GM19351 (cell line): ENCODE data around the gene KIF26B.

Experiments used
- ATAC-seq: cut with Tn5 transposase; IDR thresholded peaks from one replicate; pipeline ENCODE4 v1.9.1; 2021; ENCODE audit warnings: mild to moderate bottlenecking, moderate library complexity; ENCODE audit not compliant: unreplicated experiment

The KIF26B gene

DNA sequence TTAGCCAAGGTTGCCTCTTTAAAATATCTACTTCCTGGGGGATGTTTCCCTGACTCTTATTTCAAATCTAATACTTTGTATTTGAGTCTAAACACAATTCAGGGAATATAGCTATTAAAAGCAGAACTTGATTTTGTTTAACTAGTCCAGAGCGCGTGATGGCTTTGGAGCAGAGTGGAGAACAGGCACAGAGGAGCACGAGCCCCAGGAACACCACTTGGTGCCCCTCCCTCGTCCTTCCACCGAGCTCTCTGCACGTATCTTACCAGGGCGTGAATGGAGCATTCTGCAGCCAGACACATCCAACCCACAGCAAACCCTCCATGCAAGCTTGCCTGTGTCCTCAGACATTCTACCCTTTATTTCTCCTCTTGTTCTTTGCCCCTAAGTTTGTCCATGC, 14.1 kb downstream of the KIF26B start:
- no peak for ATAC-seq

DNA sequence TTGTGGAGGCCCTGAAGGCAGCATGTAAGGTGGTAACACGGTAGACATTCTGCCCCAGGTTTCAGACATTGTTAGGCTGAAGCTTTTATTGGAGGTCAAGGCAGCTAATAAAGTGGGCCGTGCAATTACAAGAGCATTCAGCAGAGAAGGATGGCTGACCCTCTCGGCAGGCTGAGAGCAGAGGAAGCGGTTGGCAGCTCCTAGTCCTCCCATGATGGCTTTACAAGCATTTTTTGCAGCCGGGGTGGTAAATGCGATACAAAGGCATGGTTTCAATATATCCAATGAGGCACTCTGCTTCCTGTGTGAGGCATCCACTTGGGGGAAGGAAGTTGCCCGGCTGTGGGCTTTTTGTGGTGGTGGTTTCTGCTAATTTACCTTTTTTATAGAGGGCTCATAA, 14.6 kb downstream of the KIF26B start:
- ATAC-seq: no peak

DNA sequence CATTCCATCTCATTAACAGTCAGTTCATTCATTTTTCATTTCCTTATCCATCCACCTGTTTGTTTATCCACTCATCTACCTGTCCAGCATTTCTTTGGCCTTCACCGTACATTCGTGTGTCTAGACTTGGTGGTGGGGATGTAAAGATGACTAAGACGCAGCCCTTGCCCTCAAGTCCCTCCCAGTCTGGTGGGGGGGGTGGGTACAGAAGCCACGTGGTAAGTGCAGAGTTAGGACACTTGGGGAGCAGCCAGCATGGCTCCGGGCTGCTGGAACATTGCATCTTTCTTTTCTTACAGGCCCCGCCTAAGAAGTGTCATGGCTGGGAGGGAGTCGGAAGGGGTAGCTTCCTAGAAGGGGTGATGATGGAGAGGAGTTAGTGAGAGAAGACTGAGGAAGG, 17.2 kb downstream of the KIF26B start:
- ATAC-seq: no peak

DNA sequence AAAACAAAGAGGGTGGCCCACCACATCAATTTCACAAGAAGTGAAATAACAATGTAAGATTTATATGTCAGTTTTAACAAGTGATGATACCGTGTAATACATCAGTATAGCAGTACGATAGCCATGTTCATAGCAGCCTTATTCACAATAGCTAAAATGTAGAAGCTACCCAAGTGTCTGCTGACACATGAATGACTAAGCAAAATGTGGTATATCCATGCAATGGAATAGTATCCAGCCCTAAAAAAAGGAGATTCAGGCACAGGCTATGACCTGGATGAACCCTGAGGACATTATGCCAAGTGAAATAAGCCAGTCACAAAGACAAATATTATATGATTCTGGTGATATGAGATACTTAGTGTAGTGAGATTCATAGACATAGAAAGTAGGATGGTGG, 18.0 kb downstream of the KIF26B start:
- no peak for ATAC-seq

DNA sequence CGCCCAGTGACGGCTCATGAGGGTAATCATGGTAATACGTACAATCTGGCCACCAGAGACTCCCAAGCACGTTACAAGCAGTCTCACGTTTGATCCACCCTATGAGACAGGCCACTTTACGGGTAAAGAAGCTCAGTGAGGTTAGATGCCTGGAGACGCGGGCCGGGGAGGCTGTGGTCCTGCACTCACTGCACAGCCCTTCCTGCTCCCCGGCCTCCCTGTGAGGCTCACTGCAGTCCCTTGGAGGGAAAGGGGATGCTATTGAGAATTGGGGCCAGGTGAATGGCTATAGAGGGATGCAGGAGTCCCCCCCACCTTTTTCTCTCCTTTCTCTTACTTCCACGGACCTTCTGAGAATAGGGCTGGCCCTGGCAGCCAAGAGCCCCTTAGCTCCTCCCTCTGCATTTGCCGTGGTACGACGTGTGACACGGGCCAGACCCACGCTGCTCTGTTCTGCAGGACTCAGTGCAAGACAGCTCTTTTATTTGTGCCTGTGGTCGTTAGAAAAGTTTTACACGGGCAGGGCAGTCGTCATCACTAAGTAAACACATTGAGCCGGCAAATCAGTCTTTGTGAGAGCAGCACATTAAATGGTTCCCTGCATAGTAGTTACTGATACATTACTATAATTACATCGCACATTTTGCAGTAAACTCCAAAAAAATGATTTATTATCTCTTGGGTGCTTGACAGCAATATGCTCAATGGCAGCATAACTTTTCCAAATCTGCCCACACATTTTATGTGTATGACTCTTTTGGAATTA, 18.8 kb downstream of the KIF26B start:
- ATAC-seq: no peak

DNA sequence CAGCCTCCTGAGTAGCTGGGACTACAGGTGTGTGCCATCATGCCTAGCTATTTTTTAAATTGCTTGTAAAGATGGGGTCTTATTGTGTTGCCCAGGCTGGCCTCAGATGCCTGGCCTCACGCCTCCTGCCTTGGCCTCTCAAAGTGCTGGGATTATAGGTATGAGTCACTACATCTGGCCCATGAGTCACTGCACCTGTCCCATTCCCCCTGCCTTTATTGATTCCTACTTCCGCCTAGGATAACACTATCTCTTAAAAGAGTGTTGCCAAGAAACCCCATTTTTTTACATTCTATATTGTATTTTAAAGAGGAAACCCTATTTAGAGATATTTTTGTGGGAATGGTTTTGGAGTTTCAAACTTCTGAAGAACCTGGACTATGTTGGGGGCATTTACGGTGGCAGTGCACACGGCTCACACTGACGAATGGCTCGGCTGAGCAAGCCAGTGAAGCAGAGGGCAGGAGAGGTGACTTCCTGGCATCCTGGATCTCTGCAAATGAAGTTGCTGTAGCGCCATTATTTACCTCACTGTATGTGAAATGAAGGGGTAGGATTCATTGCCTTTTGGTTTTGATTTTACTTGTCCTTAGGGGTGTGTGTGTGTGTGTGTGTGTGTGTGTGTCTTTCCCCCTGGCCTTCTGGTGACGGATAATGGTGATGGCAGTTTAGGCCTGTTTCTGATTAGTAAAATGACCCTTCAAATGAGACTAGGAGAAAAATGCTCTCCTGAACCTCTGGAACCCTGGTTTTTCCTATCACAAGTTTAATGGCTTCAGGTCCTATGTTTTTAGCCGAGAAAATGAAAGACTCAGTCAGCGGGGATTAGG, 22.5 kb downstream of the KIF26B start:
- no peak for ATAC-seq

DNA sequence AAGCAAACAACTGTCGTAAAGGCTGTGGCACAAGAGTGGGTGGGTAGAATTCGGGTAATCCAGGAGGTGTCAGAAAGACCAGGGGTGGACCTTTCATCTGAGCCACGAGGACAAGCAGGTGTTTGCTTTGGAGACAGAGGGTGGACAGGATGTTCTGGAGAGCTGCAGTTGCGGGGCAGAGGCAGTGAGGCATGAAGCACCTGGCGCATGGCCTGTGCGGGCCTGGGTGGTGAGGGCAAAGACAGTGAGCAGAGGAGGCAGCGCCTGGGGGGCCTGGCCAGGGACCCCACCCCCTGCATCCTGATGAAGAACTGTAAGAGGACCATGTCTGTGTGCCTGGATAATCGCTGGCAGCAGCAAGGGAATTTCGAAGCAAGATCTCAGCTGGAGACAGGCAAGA, 24.9 kb downstream of the KIF26B start:
- ATAC-seq: no peak

DNA sequence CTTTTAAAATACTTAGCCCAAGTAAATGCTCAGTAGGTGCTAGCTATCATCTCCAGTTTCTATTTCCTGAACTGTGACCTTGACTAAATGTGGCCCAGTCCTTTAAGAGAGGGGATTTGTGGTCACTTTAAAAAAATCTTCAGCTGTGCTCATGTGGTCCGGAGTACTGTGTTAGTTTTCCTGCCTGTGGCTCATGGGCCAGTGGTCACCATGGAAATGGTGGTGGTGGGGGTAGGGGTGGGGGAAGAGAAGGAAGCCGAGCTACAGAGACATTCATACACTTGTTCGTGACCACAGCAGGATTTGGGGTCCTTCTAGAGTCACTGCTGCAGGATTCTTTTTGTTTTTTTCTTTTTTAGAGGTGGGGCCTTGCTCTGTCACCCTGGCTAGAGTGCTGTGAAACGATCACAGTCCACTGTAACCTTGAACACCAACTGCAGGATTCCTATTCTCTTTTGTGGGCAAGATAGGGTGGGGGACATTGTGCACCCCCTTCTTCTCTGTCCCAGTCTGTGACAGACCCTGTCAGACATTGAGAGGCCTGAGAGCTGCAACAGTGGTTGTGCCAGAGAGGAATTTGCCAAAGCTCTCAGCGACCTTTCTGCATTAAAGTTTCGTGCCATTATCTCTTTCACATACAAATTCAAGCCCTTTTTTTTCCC, 25.8 kb downstream of the KIF26B start:
- no peak for ATAC-seq

DNA sequence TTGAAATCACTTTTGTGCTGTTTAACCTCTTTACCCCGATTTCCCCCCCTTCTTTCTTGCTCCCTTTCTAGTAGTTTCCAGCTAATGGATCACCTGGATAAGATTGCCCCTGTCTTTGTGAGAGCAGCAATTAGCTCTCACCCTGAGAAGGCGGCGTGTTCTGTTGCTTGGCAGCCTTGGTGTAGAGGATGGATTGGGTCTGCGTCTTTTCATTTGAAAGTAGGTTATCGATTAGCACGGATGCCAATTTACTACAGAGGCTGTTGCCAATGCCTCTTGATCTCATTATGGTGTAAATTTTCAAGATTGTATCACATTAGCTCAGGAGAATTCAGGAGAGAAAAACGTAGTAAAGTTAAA, 26.4 kb downstream of the KIF26B start:
- ATAC-seq: no peak

DNA sequence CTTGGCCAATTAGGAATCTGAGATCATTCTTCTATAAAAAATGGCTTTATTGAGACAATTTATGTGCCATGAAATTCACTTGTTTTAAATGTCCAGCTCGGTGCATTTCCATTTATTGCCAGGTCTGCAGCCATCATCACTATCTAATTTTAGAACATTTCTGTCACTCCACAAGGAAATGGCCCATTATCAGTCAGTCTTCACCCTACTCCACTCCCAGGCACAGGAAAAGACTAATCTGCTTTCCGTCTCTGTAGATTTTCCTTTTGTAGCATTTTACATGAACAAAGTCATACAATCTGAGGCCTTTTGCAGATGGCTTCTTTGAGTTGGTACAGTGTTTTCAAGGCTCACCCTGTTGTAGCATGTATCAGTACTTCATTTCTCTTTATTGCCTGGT, 27.2 kb downstream of the KIF26B start:
- no peak for ATAC-seq

DNA sequence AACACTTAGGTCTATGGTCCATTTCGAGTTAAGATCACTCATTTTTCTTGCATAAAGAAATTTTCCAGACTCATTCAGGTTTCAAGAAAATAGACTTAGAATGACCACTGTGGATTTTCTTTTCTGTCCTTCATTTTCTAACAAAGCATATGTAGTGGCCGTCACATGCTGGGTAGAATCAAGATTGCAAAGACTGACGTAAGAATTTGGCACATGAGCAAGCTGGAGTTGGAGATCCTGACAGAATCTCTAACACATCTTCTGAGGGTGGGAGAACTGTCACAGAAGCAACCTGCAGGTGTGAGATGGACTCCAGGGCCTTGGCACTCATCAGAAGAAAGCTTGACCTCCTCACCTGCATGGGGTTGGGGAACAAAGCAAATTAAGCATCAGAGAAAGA, 28.6 kb downstream of the KIF26B start:
- no peak for ATAC-seq

DNA sequence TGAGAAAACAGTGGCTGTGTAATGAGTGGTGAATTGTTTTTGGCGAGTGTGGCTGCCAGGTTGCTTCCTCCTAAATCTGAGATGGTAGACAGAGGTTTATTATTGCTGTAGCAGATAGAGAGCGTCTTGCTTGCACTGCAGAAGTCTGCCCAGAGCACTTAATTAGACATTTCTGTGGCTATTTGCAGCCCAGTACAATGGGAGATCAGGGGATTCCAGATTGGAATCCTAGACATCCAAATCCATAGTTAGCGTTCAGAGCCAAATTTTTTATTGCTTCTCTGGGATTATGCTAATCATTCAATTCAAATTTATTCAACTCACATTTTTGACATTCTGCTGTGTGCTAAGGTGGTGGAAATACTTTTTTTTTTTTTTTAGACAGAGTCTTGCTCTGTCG, 30.0 kb downstream of the KIF26B start:
- ATAC-seq: no peak

DNA sequence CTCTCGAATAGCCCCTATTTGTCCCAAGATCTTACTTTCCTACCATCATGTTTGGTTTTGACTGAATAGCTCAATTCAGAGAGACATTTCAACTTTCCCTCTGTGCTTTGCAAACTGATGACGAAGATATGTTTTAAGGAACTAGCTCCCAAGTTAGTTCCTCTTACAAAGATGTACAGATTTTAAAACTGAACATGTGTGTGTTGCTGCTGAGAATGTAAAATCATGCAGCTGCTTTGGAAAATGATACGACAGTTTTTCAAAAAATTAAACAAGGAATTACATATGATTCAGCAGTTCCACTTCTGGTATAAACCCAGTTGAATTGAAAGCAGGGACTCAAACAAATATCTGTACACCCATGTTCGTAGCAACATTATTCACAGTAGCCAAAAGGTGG, 33.6 kb downstream of the KIF26B start:
- ATAC-seq: no peak

DNA sequence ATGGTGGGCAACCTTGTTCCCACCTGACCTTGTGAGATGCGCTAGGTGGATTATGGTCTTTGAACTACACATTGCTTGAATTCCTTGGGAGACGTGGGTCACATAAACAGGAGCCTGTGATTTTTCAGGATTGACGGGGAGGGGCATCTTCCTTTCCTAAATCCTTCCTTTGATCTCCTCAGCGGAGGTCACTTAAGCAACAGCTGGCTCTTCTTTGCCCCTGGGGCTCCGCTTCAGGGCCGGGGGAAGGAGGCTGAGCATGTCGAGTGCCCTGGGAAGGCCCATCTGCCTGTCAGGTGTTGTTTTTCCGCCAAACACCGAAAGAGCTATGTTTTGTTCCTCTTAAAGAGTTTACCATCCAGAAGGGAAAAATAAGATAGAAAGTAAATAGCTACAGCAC, 40.6 kb downstream of the KIF26B start:
- no peak for ATAC-seq

DNA sequence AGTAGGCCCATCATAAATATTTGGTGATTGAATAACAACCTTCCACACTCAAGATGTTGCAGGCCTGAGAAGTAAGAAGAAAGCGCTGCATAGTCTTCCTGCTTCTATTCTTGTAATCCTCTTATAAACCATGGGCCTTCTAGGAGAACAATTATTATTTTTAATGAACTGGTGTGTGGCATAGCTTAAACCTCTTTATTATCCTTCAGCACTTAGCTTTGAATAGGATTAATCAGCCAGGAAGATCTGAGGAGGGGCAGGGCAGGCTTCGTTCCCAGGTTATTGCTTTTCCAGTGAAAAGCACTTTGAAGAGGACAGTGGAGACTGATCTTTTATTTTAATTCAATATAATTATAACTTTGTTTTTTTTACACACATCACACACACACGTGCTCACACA, 42.3 kb downstream of the KIF26B start:
- no peak for ATAC-seq

DNA sequence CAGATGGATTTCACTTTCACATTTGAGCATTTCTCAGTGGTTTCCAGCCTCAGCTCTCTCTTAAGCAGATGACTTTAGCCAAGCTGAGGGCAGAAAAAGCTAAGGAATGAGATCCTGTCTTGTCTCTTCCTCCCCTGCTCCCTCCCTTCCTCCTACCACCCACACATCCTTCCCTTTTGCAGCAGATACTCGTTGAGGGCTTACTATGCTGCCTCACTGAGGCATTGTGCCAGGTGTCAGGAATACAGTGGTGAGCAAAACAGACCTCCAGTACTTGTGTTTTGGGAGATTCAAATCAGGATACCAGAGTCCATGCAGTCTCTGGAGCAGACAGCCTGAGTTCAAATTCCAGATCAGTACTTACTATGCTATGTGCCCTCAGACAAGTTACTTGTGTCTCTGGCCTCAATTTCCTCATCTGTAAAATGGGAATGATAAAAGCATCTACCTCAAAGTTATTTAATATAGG, 43.2 kb downstream of the KIF26B start:
- ATAC-seq: no peak

DNA sequence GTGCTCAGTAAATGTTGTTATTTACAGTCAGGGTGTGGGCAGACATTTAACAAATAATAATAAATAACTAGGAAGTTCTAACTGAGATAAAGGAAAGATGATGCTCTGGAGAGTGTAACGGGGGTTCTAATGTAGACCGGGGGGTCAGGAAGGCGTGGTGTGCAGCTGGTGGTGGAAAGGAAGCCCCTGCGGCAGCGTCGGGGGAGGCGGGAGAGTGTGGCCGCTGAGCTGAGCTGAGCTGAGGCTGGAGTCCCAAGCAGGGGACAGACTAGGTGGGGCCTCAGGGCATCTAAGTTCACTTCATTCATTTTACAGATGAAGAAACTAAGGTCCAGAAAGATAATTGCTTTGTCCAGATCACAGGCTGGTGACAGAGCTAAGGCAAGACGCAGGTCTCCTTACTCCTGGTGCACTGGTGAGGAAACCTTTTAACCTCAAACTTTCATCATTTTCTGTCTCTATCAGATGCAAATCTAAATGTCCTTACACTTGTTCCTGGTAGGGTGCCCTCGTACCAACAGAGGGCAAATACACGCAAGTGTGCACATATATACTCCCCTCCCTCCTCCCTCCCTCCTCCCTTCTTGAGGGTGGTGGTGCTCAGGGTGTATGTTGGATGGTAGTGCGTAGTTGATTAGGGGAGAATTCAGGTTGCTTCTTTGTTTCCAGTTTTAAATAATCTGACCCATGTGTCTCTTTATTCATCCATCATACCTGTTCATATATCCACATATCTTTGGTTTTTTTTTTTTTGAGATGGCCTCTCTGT, 44.1 kb downstream of the KIF26B start:
- ATAC-seq: no peak

DNA sequence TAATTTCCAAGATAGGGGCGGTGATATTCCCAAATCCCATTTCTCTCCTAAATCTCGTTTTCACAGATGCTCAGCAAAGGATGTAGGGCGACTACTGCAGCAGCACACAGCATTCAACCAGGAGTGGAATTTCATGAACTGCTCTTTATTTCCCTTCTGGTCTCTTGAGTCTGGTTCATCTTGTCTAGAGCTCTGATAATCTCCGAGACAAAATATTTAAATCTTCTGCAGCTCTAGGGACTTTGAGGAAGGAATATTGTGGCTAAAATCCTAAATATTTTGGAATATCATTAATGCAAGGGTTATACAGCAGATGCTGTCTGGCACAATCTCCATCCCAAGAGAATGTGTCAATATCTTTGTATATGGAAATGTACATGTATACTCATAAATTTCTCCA, 45.4 kb downstream of the KIF26B start:
- ATAC-seq: no peak

DNA sequence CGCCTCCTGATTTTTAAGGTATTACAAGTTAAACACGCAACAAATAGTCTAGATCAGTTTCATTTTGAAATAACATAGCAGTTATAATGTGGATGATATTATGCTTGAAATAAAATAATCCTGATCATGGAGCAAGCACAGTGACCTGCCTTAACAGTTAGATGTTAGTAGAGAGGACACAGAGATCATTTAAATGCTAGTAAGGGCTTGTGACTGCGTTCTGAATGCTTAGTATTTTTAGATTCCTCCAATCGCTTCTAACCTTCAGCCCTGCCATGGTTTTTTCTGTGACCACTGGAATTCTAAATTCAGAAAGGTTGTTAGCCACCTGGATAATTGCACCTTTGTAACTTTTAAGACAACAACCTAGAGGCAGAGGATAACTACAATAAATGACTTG, 46.4 kb downstream of the KIF26B start:
- no peak for ATAC-seq

DNA sequence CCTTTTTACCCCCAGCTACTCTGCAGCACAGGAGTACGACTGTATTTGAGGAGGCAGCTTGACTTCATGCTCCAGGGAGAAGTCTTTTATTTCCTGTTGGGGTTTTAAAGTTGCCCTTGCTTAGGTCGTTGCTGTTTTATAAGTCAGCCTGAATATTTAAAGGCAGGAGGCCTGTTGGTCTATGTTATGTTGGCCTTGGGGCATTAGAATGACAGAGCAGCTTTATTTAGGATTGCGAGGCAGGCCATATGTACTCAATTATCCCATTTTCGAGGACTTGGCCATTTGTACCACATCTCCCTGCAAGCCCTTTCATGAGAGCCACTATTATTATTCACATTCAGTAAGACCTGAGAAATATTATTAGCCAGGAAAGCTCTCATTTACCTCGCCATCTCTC, 47.0 kb downstream of the KIF26B start:
- no peak for ATAC-seq

DNA sequence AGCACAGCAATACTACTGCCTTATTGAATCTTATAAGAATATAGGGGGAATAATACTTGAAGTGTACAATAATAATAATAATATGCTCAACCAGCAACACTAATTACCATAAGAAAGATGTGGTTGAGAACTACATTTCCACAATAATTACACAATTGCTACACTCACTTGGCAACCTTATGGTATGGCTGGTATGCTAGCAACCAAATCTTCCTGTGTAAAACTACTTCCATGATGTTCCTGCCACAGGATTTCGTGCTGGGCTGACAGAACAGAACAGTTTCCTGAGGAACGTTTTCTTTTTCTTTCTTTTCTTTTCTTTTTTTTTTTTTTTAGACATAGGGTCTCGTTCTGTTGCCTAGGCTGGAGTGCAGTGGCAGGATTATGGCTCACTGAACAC, 50.6 kb downstream of the KIF26B start:
- ATAC-seq: no peak
